Natural killer cell (primary cell): ENCODE measurements around the gene SND1. TPM values are rescaled to one million over a fixed set of nuclear protein-coding genes. Genes with fewer than 3 reads are reported as not detected.

ENCODE experiments used
- ATAC-seq, 3 donors: fragments of 150-1000 bp in 2 of 3; fragments of 200-7000 bp in 1 of 3; cut with Tn5 transposase; 1 replicate in 1 of 3; 2 replicates in 2 of 3; pipeline ENCODE4 v1.10.0; 2021; ENCODE audit warnings: mild to moderate bottlenecking in 2 of 3, moderate library complexity in 2 of 3
- DNase-seq, 2 donors: peaks; one replicate each; pipeline versions ENCODE4 v3.0.0 to v3.0.0-alpha.2; 2013 to 2021; ENCODE audit warnings: mixed read lengths in 1 of 2
- H3K27ac ChIP-seq: one replicate; pipeline ENCODE4 v1.5.1; 2013; ENCODE audit warnings: mild to moderate bottlenecking, low read length
- H3K27me3 ChIP-seq: one replicate; pipeline ENCODE4 v1.6.1; 2013; ENCODE audit warnings: low read length; ENCODE audit not compliant: control insufficient read depth, insufficient read depth
- H3K36me3 ChIP-seq: one replicate; pipeline ENCODE4 v1.6.1; 2013; ENCODE audit warnings: low read length; ENCODE audit not compliant: control insufficient read depth, insufficient read depth
- H3K4me1 ChIP-seq: one replicate; pipeline ENCODE4 v1.6.1; 2013; ENCODE audit warnings: low read length; ENCODE audit not compliant: control insufficient read depth, insufficient read depth
- H3K4me3 ChIP-seq: one replicate; pipeline ENCODE4 v1.5.1; 2013; ENCODE audit warnings: low read length
- H3K9me3 ChIP-seq: one replicate; pipeline ENCODE4 v1.6.1; 2013; ENCODE audit warnings: low read length; ENCODE audit not compliant: control insufficient read depth, insufficient read depth
- H3K27ac Mint-ChIP-seq, 2 donors: one replicate each; pipeline ENCODE4 v1.8.0; 2022; ENCODE audit warnings: mild to moderate bottlenecking in 2 of 2, mixed read lengths in 2 of 2, moderate library complexity in 1 of 2
- H3K27me3 Mint-ChIP-seq, 2 donors: one replicate each; pipeline ENCODE4 v1.8.0; 2022; ENCODE audit warnings: low read depth in 2 of 2, mixed read lengths in 2 of 2
- H3K36me3 Mint-ChIP-seq: one replicate; pipeline ENCODE4 v1.8.0; 2022; ENCODE audit warnings: mixed read lengths
- H3K4me1 Mint-ChIP-seq, 2 donors: one replicate each; pipeline ENCODE4 v1.8.0; 2022; ENCODE audit warnings: mixed read lengths in 2 of 2
- H3K4me3 Mint-ChIP-seq: one replicate; pipeline ENCODE4 v1.8.0; 2022; ENCODE audit warnings: mild to moderate bottlenecking, moderate library complexity, mixed read lengths
- H3K9me3 Mint-ChIP-seq, 2 donors: one replicate each; pipeline ENCODE4 v1.8.0; 2022; ENCODE audit warnings: mixed read lengths in 2 of 2
- CTCF ChIP-seq: fragments of 200-600 bp; IDR thresholded peaks from one replicate; pipeline ENCODE4 v1.8.0; 2022; ENCODE audit warnings: antibody characterized with exemption
- WGBS: methylation state at CpG from one replicate; pipeline ENCODE4 v1.1.7; 2013; ENCODE audit warnings: missing lambda C conversion rate; ENCODE audit not compliant: insufficient coverage; 5-methylcytosine and 5-hydroxymethylcytosine counted together
- intact Hi-C: fragments of 100-400 bp; cut with micrococcal nuclease; formaldehyde crosslinking; loops from one replicate; pipeline ENCODE4 v1.14.2; 2022
- total RNA-seq, 4 donors: library from RNA; stranded (reverse); fragments of 120-200 nt in 1 of 4; gene quantifications; one replicate each; pipeline versions ENCODE4 v1.2.3 to v1.2.4, GENCODE V29; 2013 to 2022

Gene SND1
- total RNA-seq, 3 donors from 2014 or later (not counting 1 experiment from before 2014, with no cell fraction given), result 149 to 188 (median 149) TPM

GRCh38 chr7:128024151-128024550 is 372.2 kb downstream of the SND1 start:
- Mint-ChIP-seq H3K27me3 (no peaks in the 10 kb centered on the region), H3K4me3 (no peak overlapping the region), H3K36me3 (no peaks in the 10 kb centered on the region), H3K9me3 (no peaks in the 10 kb centered on the region), H3K27ac (no peak overlapping the region), H3K4me1 (peaks cover 5 to 27% of the 10 kb centered on the region in 2 donors)
- no peak for TF ChIP-seq CTCF
- H3K36me3 ChIP-seq, result peaks cover 2% of the 10 kb centered on the region
- ATAC-seq (no peak), DNase-seq (no peak)
- no peaks in the 10 kb centered on the region for H3K9me3 ChIP-seq
- 98% methylated on average over 3 of the region's 3 CpGs for whole genome bisulfite sequencing
- intact Hi-C loops, result no loop called here
- H3K27me3 ChIP-seq, result no peaks in the 10 kb centered on the region
- H3K27ac ChIP-seq, result no peak overlapping the region
- no peaks in the 10 kb centered on the region for H3K4me1 ChIP-seq
- H3K4me3 ChIP-seq, result no peak overlapping the region

- intact Hi-C loops, result no loop called here
- H3K4me3 Mint-ChIP-seq, result no peak overlapping the region
- no peak overlapping the region for H3K27ac ChIP-seq
- H3K4me1 Mint-ChIP-seq, result peaks cover 8 to 28% of the 10 kb centered on the region in 2 donors
- no peak overlapping the region for H3K27ac Mint-ChIP-seq
- H3K27me3 Mint-ChIP-seq, result no peaks in the 10 kb centered on the region
- no peaks in the 10 kb centered on the region for H3K36me3 Mint-ChIP-seq
- H3K36me3 ChIP-seq, result peaks cover 2% of the 10 kb centered on the region
- no peak for TF ChIP-seq CTCF
- no peaks in the 10 kb centered on the region for H3K9me3 Mint-ChIP-seq
- no peak overlapping the region for H3K4me3 ChIP-seq
- no peaks in the 10 kb centered on the region for H3K9me3 ChIP-seq
- 94% methylated on average over 6 of the region's 6 CpGs for WGBS
- ATAC-seq, result no peak
- no peak for DNase-seq
- H3K4me1 ChIP-seq, result peaks cover 2% of the 10 kb centered on the region
- H3K27me3 ChIP-seq, result peaks cover under 1% of the 10 kb centered on the region
Observed at GRCh38 chr7:128025380-128025779, 373.4 kb downstream of the SND1 start.

DNA sequence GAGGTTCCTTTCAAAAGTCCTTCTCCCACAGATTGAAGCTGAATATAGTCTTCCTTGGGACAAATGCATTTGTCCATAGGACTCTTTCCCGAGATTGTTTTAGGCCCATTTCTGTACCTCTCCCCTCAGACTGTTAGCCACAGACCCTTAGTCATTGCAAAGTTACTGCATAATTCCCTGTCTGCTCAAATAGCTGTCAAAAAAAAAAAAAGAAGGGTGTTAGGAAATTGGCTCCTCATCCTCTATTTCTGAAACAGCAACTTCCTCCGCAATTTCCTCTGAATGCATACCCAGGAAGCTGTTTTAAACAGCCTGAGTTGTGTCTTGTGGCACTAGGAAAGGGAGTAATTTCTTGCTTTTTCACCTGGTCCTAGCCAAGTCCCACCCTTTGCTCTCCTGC is 373.8 kb downstream of the SND1 start:
- WGBS, result 100% methylated on average over 1 of the region's 2 CpGs
- no peaks in the 10 kb centered on the region for H3K36me3 Mint-ChIP-seq
- intact Hi-C loops, result no loop called here
- TF ChIP-seq CTCF, result no peak
- Histone ChIP-seq H3K4me1 (peaks cover 6% of the 10 kb centered on the region), H3K4me3 (no peak overlapping the region), H3K9me3 (no peaks in the 10 kb centered on the region), H3K36me3 (peaks cover 2% of the 10 kb centered on the region), H3K27me3 (peaks cover 5% of the 10 kb centered on the region), H3K27ac (no peak overlapping the region)
- no peak overlapping the region for H3K27ac Mint-ChIP-seq
- no peak for DNase-seq
- H3K4me1 Mint-ChIP-seq, result peaks cover 8 to 28% of the 10 kb centered on the region in 2 donors
- H3K4me3 Mint-ChIP-seq, result no peak overlapping the region
- H3K27me3 Mint-ChIP-seq, result no peaks in the 10 kb centered on the region
- ATAC-seq, result no peak
- no peaks in the 10 kb centered on the region for H3K9me3 Mint-ChIP-seq

DNA sequence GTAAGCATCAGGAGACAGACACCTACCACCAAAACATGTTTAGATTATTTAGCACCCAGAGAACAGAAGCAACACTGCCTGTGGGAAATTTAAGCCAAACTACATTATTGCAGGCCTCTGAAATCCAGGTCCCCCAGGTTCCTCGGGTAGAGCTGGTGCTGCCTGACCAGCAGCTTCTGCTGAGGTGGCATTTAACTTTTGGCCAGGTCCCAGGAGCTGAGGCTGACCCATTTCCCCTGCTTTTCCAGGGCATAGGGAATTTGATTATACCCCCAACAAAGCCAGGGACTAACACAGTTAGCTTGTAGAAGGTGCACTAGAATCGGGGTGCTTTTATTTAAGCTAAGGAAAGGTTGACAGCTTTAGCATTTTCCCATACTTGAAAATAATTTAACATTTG is 374.6 kb downstream of the SND1 start:
- peaks cover 2% of the 10 kb centered on the region for H3K36me3 ChIP-seq
- intact Hi-C loops, result no loop called here
- H3K27me3 Mint-ChIP-seq, result no peaks in the 10 kb centered on the region

More for the DNA sequence above, 374.6 kb downstream of the SND1 start:
- no peaks in the 10 kb centered on the region for H3K9me3 ChIP-seq
- no peak overlapping the region for H3K4me3 ChIP-seq
- H3K27me3 ChIP-seq, result peaks cover 5% of the 10 kb centered on the region
- H3K4me1 Mint-ChIP-seq, result peaks cover 8 to 28% of the 10 kb centered on the region in 2 donors
- H3K4me1 ChIP-seq, result peaks cover 7% of the 10 kb centered on the region
- ATAC-seq (no peak), DNase-seq (no peak)
- no peak overlapping the region for H3K27ac Mint-ChIP-seq
- no peak overlapping the region for H3K4me3 Mint-ChIP-seq
- H3K36me3 Mint-ChIP-seq, result no peaks in the 10 kb centered on the region
- no peak overlapping the region for H3K27ac ChIP-seq
- TF ChIP-seq CTCF, result no peak
- no peaks in the 10 kb centered on the region for H3K9me3 Mint-ChIP-seq
- 77% methylated on average over 1 of the region's 2 CpGs for WGBS
